Measurements from ENCODE around the gene MORC1. TPM values are rescaled to one million over a fixed set of nuclear protein-coding genes. Genes with fewer than 3 reads are reported as not detected.

Gene MORC1
- total and polyA plus RNA-seq, 9 donors = 0.05 to 0.52 (median 0.12) TPM; not detected in 4

GRCh38 chr3:108914774-108915641 lies 202.9 kb downstream of the MORC1 start:
- no peaks in the 10 kb centered on the region for H3K36me3 ChIP-seq
- intact Hi-C loops (cut with DNase I) = no loop called here
- 30 to 31% (median 31%) methylated on average over 6 of the region's 6 CpGs for WGBS, 3 donors

GRCh38 chr3:108909799-108910198 lies 208.1 kb downstream of the MORC1 start:
- no peak overlapping the region for H3K4me3 ChIP-seq
- whole genome bisulfite sequencing, 3 donors = 93 to 98% (median 95%) methylated on average over 5 of the region's 5 CpGs

More at GRCh38 chr3:108914774-108915641, 202.9 kb downstream of the MORC1 start:
- Histone ChIP-seq H3K4me1 (ENCODE audit: insufficient read depth) (no peaks in the 10 kb centered on the region), H3K9me3 (no peaks in the 10 kb centered on the region), H3K27ac (no peak overlapping the region), H3K27me3 (no peaks in the 10 kb centered on the region), H3K4me3 (no peak overlapping the region)
- TF ChIP-seq CTCF (IDR thresholded peaks at IDR 0.05) (peak in 1 of 3 donors; percentile 16), EP300 (IDR thresholded peaks at IDR 0.05) (no peak), POLR2A (IDR thresholded peaks at IDR 0.05) (no peak)
- peak in 2 of 5 donors; percentile 11 to 19 for DNase-seq

More at GRCh38 chr3:108909799-108910198, 208.1 kb downstream of the MORC1 start:
- H3K4me1 ChIP-seq (ENCODE audit: insufficient read depth) = no peaks in the 10 kb centered on the region
- no peak overlapping the region for H3K27ac ChIP-seq
- no peaks in the 10 kb centered on the region for H3K9me3 ChIP-seq
- no peaks in the 10 kb centered on the region for H3K36me3 ChIP-seq
- no peak for DNase-seq
- H3K27me3 ChIP-seq = no peaks in the 10 kb centered on the region
- no peak for TF ChIP-seq EP300 (IDR thresholded peaks at IDR 0.05)
- intact Hi-C loops (cut with DNase I) = no loop called here

Small RNA genes within 50 kb of the gene (small RNA-seq; reads per million reads assigned to genes)
- gene RF00012 = not detected

Other genes starting within 250 kb of the MORC1 start
- not detected for gene GUCA1C, start 164.3 kb downstream of the MORC1 start, total RNA-seq
- gene GUCA1C, start 164.3 kb downstream of the MORC1 start, polyA plus RNA-seq = 1 to 10 TPM in 1 of 2 donors, under 1 TPM in 1; 0.38 to 1.8 TPM
- gene C3orf85, start 18.6 kb upstream of the MORC1 start, total RNA-seq = not detected
- gene C3orf85, start 18.6 kb upstream of the MORC1 start, polyA plus RNA-seq = not detected
- gene DPPA2, start 198.4 kb upstream of the MORC1 start, total RNA-seq = not detected
- gene DPPA2, start 198.4 kb upstream of the MORC1 start, polyA plus RNA-seq = not detected
- 1 to 10 TPM in 1 of 7 donors, not detected in 6; 1.7 TPM for gene DPPA4, start 219.4 kb upstream of the MORC1 start, total RNA-seq
- under 1 TPM in 1 of 2 donors, not detected in 1; 0.08 TPM for gene DPPA4, start 219.4 kb upstream of the MORC1 start, polyA plus RNA-seq